Keratinocyte (primary cell): ENCODE results near the gene SLAMF1. TPM values are rescaled to one million over a fixed set of nuclear protein-coding genes. Genes with fewer than 3 reads are reported as not detected.

ENCODE experiments used
- DNase-seq: peaks from one replicate; pipeline ENCODE4 v3.0.0-alpha.2; 2011; ENCODE audit warnings: low read depth, missing footprints, low spot score
- FAIRE-seq: peaks from 2 replicates; lab custom pipeline; 2011; peaks lifted over from hg19 to GRCh38; lab: Jason Lieb, UNC
- H2AFZ ChIP-seq: 2 replicates; pipeline ENCODE4 v1.6.0; 2012; ENCODE audit warnings: low read length, control low read depth, inconsistent platforms; ENCODE audit not compliant: control insufficient read depth
- H3K27ac ChIP-seq: 2 replicates; pipeline ENCODE4 v1.5.1; 2011; ENCODE audit warnings: low read length; ENCODE audit not compliant: control insufficient read depth, insufficient read depth
- H3K27me3 ChIP-seq: 3 replicates; pipeline ENCODE4 v1.6.0; 2011; ENCODE audit warnings: low read length; ENCODE audit not compliant: control insufficient read depth, insufficient read depth; ENCODE audit errors: extremely low read depth
- H3K36me3 ChIP-seq, 2 experiments: 2 replicates in 1 of 2; 3 replicates in 1 of 2; pipeline ENCODE4 v1.5.1; 2011; ENCODE audit warnings: low read length in 2 of 2, mild to moderate bottlenecking in 1 of 2; ENCODE audit not compliant: control insufficient read depth in 2 of 2, insufficient read depth in 2 of 2; ENCODE audit errors: extremely low read depth in 1 of 2
- H3K4me1 ChIP-seq: 3 replicates; pipeline ENCODE4 v1.5.1; 2011; ENCODE audit warnings: low read length; ENCODE audit not compliant: control insufficient read depth, insufficient read depth; ENCODE audit errors: extremely low read depth
- H3K4me2 ChIP-seq: 3 replicates; pipeline ENCODE4 v1.6.0; 2011; ENCODE audit warnings: low read depth, low read length; ENCODE audit not compliant: control insufficient read depth, insufficient read depth; ENCODE audit errors: extremely low read depth
- H3K4me3 ChIP-seq, 3 experiments: fragments of 200-600 bp in 1 of 3; sonication (generic) in 1 of 3; 2 replicates in 2 of 3; 3 replicates in 1 of 3; pipeline ENCODE4 v1.5.1; 2011 to 2016; ENCODE audit warnings: low read length in 3 of 3, mild to moderate bottlenecking in 3 of 3, control low read depth in 2 of 3, inconsistent platforms in 1 of 3, low read depth in 1 of 3, mixed read lengths in 1 of 3, mixed run types in 1 of 3, moderate library complexity in 1 of 3; ENCODE audit not compliant: control insufficient read depth in 2 of 3, insufficient read depth in 2 of 3; ENCODE audit errors: extremely low read depth in 1 of 3
- H3K79me2 ChIP-seq: 2 replicates; pipeline ENCODE4 v1.6.0; 2012; ENCODE audit warnings: low read length; ENCODE audit not compliant: control insufficient read depth, insufficient read depth
- H3K9ac ChIP-seq: 3 replicates; pipeline ENCODE4 v1.6.0; 2011; ENCODE audit warnings: low read length; ENCODE audit not compliant: control insufficient read depth, insufficient read depth; ENCODE audit errors: extremely low read depth
- H3K9me1 ChIP-seq: 3 replicates; pipeline ENCODE4 v1.6.0; 2011; ENCODE audit warnings: low read length; ENCODE audit not compliant: control insufficient read depth, insufficient read depth; ENCODE audit errors: extremely low read depth
- H3K9me3 ChIP-seq: 2 replicates; pipeline ENCODE4 v1.5.1; 2012; ENCODE audit warnings: low read depth, low read length; ENCODE audit not compliant: control insufficient read depth
- H4K20me1 ChIP-seq: 3 replicates; pipeline ENCODE4 v1.6.0; 2011; ENCODE audit warnings: low read length; ENCODE audit not compliant: control insufficient read depth, insufficient read depth; ENCODE audit errors: extremely low read depth
- CTCF ChIP-seq, 3 experiments: IDR thresholded peaks in 1 of 3; conservative IDR thresholded peaks in 1 of 3; optimal IDR thresholded peaks in 1 of 3; 2 replicates in 2 of 3; 3 replicates in 1 of 3; pipeline versions ENCODE3 to v1.5.1; 2011; ENCODE audit warnings: low read length in 3 of 3, mild to moderate bottlenecking in 3 of 3, moderate library complexity in 2 of 3, control low read depth in 1 of 3, inconsistent platforms in 1 of 3; ENCODE audit not compliant: insufficient read depth in 2 of 3; ENCODE audit errors: extremely low read depth in 1 of 3
- EZH2 ChIP-seq: IDR thresholded peaks from one replicate; pipeline ENCODE4 v1.6.1; 2012; ENCODE audit warnings: inconsistent platforms, mild to moderate bottlenecking, low read length, moderate library complexity
- dilution Hi-C: fragments of 300-500 bp; cut with MboI; formaldehyde crosslinking; loops from one replicate; pipeline ENCODE4 v1.7.0; 2020; ENCODE audit warnings: low sequenced_read_pairs; ENCODE audit not compliant: extremely low pct_ligation_motif_present
- polyA plus RNA-seq, 5 experiments: library from polyadenylated mRNA; depleted of rRNA in 3 of 5; stranded (reverse) in 3 of 5; stranded (forward) in 1 of 5; unstranded in 1 of 5; fragments of >200 nt; gene quantifications; 1 replicate in 1 of 5; 2 replicates in 3 of 5; 3 replicates in 1 of 5; pipeline versions ENCODE4 v1.2.1 to v1.2.3, GENCODE V29; 2011 to 2012; ENCODE audit warnings: missing spikeins in 2 of 5, low read depth in 1 of 5, low replicate concordance in 1 of 5

SLAMF1 gene
- polyA plus RNA-seq, 1 donor (not counting 4 experiments of a cell fraction or from before 2014, with no cell fraction given), result not detected

GRCh38 chr1:160608057-160608456 lies 38.8 kb downstream of the SLAMF1 start:
- Histone ChIP-seq H3K4me3 (no peak overlapping the region), H2AFZ (no peak overlapping the region), H3K4me2 (no peak overlapping the region), H3K9me3 (no peaks in the 10 kb centered on the region), H3K9me1 (no peaks in the 10 kb centered on the region), H3K27me3 (peaks cover 19% of the 10 kb centered on the region), H4K20me1 (no peaks in the 10 kb centered on the region), H3K9ac (no peak overlapping the region), H3K27ac (no peak overlapping the region), H3K4me1 (no peaks in the 10 kb centered on the region), H3K36me3 (no peaks in the 10 kb centered on the region), H3K79me2 (no peaks in the 10 kb centered on the region)
- no peak for TF ChIP-seq EZH2
- no peak for FAIRE-seq
- no peak for DNase-seq
- dilution Hi-C loops, result loop anchor here (25.0 kb wide), 1 partner anchor 171 kb away; no protein-coding TSS in a partner anchor

- Histone ChIP-seq H3K4me2 (no peak overlapping the region), H3K4me3 (no peak overlapping the region), H3K36me3 (no peaks in the 10 kb centered on the region), H2AFZ (no peak overlapping the region), H3K9me3 (no peaks in the 10 kb centered on the region), H3K9me1 (no peaks in the 10 kb centered on the region), H3K79me2 (no peaks in the 10 kb centered on the region), H3K27ac (no peak overlapping the region), H3K27me3 (peaks cover 19% of the 10 kb centered on the region), H3K4me1 (no peaks in the 10 kb centered on the region), H3K9ac (no peak overlapping the region), H4K20me1 (no peaks in the 10 kb centered on the region)
- TF ChIP-seq CTCF (optimal IDR thresholded peaks at IDR 0.05 in 1 of 3, IDR thresholded peaks at IDR 0.05 in 1 of 3, conservative IDR thresholded peaks at IDR 0.05 in 1 of 3; ENCODE audit: extremely low read depth in 1 of 3, insufficient read depth in 2 of 3, low read length in 3 of 3) (no peak), EZH2 (no peak)
- dilution Hi-C loops, result loop anchor here (25.0 kb wide), 1 partner anchor 170 kb away; no protein-coding TSS in a partner anchor
- DNase-seq (no peak), FAIRE-seq (no peak)
Observed at GRCh38 chr1:160607672-160608032, 39.2 kb downstream of the SLAMF1 start.
